Right atrium auricular region (tissue), 2 donors: ENCODE data around the gene SMOC2. TPM values are rescaled to one million over a fixed set of nuclear protein-coding genes. Genes with fewer than 3 reads are reported as not detected.

Experiments used
- DNase-seq: peaks from one replicate; pipeline ENCODE4 v3.0.0-alpha.2; 2019; ENCODE audit warnings: low spot score
- H3K27ac ChIP-seq, 2 donors: fragments of 200-600 bp; sonication (generic); 1 replicate in 1 of 2; 2 replicates in 1 of 2; pipeline ENCODE4 v1.5.1; 2016 to 2019
- H3K27me3 ChIP-seq, 2 donors: fragments of 200-600 bp; sonication (generic); one replicate each; pipeline versions ENCODE4 v1.5.1 to v1.6.0; 2017 to 2019
- H3K36me3 ChIP-seq: fragments of 200-600 bp; sonication (generic); one replicate; pipeline ENCODE4 v1.5.1; 2016
- H3K4me1 ChIP-seq, 2 donors: fragments of 200-600 bp; sonication (generic); one replicate each; pipeline versions ENCODE4 v1.5.1 to v1.6.0; 2017 to 2019
- H3K4me3 ChIP-seq, 2 donors: fragments of 200-600 bp; sonication (generic); 1 replicate in 1 of 2; 2 replicates in 1 of 2; pipeline ENCODE4 v1.5.1; 2017 to 2019; ENCODE audit warnings: mild to moderate bottlenecking in 1 of 2, moderate library complexity in 1 of 2
- H3K9me3 ChIP-seq, 2 donors: fragments of 200-600 bp; sonication (generic); one replicate each; pipeline ENCODE4 v1.5.1; 2019
- total RNA-seq, 2 donors: library from RNA; depleted of rRNA; stranded (reverse); fragments of >200 nt; gene quantifications; one replicate each; pipeline ENCODE4 v1.1.0, GENCODE V29; 2016
- TF ChIP-seq, protein P1 (sequence below), 2 donors: fragments of 200-600 bp; sonication (generic); IDR thresholded peaks; one replicate each; pipeline ENCODE4 v1.5.1; 2019; ENCODE audit warnings: antibody characterized with exemption in 2 of 2

Gene SMOC2
- total RNA-seq, 2 donors from 2014 or later: 10.8 to 31.7 TPM

- TF ChIP-seq, protein P1, sequence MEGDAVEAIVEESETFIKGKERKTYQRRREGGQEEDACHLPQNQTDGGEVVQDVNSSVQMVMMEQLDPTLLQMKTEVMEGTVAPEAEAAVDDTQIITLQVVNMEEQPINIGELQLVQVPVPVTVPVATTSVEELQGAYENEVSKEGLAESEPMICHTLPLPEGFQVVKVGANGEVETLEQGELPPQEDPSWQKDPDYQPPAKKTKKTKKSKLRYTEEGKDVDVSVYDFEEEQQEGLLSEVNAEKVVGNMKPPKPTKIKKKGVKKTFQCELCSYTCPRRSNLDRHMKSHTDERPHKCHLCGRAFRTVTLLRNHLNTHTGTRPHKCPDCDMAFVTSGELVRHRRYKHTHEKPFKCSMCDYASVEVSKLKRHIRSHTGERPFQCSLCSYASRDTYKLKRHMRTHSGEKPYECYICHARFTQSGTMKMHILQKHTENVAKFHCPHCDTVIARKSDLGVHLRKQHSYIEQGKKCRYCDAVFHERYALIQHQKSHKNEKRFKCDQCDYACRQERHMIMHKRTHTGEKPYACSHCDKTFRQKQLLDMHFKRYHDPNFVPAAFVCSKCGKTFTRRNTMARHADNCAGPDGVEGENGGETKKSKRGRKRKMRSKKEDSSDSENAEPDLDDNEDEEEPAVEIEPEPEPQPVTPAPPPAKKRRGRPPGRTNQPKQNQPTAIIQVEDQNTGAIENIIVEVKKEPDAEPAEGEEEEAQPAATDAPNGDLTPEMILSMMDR (IDR thresholded peaks at IDR 0.05): no peak
- no peak overlapping the region for H3K4me3 ChIP-seq
- no peaks in the 10 kb centered on the region for H3K9me3 ChIP-seq
- no peak overlapping the region for H3K27ac ChIP-seq
- no peaks in the 10 kb centered on the region for H3K36me3 ChIP-seq
- H3K4me1 ChIP-seq: peaks cover 0 to 8% of the 10 kb centered on the region in 2 donors
- H3K27me3 ChIP-seq: no peaks in the 10 kb centered on the region
- no peak for DNase-seq
These were observed 27.8 kb upstream of the SMOC2 start for GRCh38 chr6:168413018-168413720.

DNA sequence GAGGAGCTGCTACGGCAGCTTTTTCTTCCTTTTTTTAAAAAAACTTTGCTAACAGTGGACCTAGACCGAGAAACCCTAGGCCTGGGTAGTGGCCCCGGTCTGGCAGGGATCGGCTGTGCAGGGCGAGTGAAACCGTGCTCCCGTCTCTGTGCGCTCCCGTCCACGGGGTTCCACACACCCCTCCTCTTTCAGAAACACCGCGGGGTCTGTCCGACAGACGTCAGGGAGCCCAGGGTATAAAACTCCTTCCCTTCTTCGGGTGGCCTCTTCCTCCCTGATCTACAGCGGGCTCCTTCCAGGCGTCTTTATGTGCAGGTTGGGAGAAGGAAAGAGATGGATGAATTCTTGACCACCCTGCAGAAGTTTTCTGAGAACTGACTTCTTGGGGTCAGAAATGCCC, 27.1 kb upstream of the SMOC2 start:
- Histone ChIP-seq H3K36me3 (no peaks in the 10 kb centered on the region), H3K9me3 (no peaks in the 10 kb centered on the region), H3K27ac (no peak overlapping the region), H3K27me3 (no peaks in the 10 kb centered on the region), H3K4me1 (peaks cover 0 to 8% of the 10 kb centered on the region in 2 donors), H3K4me3 (no peak overlapping the region)
- no peak for DNase-seq
- TF ChIP-seq, protein P1 (IDR thresholded peaks at IDR 0.05): no peak

- peaks cover 0 to 8% of the 10 kb centered on the region in 2 donors for H3K4me1 ChIP-seq
- no peak overlapping the region for H3K4me3 ChIP-seq
- H3K27ac ChIP-seq: peak overlapping the region in 1 of 2 donors; percentile 55
- H3K27me3 ChIP-seq: no peaks in the 10 kb centered on the region
- DNase-seq: no peak
- TF ChIP-seq, protein P1 (IDR thresholded peaks at IDR 0.05): no peak
- no peaks in the 10 kb centered on the region for H3K9me3 ChIP-seq
- H3K36me3 ChIP-seq: no peaks in the 10 kb centered on the region
These were observed 26.5 kb upstream of the SMOC2 start for GRCh38 chr6:168414336-168415097.

GRCh38 chr6:168415098-168415992, 25.6 kb upstream of the SMOC2 start:
- peaks cover 0 to 8% of the 10 kb centered on the region in 2 donors for H3K4me1 ChIP-seq
- H3K36me3 ChIP-seq: no peaks in the 10 kb centered on the region
- no peaks in the 10 kb centered on the region for H3K9me3 ChIP-seq
- TF ChIP-seq, protein P1 (IDR thresholded peaks at IDR 0.05): no peak
- H3K27ac ChIP-seq: peak overlapping the region in 1 of 2 donors; percentile 55
- no peaks in the 10 kb centered on the region for H3K27me3 ChIP-seq
- no peak for DNase-seq
- H3K4me3 ChIP-seq: no peak overlapping the region

DNA sequence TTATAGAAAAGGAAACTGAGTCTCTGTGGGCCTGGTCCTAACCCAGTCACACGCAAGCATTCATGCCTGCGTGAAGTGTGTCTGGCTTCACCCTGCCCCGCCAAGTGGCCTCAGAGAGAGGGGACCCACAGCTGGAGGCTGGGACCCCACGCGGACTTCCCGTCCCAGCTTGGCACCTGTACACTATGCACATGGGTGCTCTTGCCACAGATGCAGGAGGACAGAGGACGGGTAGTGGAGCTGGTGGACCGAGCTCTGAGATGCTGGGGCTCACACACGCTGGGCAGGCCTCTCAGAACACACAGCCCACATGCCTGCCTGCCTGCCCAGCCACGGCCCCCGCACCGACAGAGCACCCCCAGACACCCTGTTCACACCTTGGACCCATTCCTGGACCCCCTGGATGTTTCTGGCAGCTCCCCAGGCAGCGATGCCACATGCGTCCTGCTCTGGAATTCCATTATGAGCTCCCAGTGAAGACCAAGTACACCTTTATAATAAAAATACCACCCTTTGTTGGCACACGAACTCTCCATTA, 24.9 kb upstream of the SMOC2 start:
- TF ChIP-seq, protein P1 (IDR thresholded peaks at IDR 0.05): no peak
- Histone ChIP-seq H3K27me3 (no peaks in the 10 kb centered on the region), H3K36me3 (no peaks in the 10 kb centered on the region), H3K27ac (no peak overlapping the region), H3K4me1 (peaks cover 0 to 8% of the 10 kb centered on the region in 2 donors), H3K9me3 (no peaks in the 10 kb centered on the region), H3K4me3 (no peak overlapping the region)
- DNase-seq: no peak
